ENCODE data around the gene CENPV.

GRCh38 chr17:16364625-16365024 lies 11.4 kb upstream of the CENPV start:
- TF ChIP-seq POLR2A (IDR thresholded peaks at IDR 0.05) (no peak), CTCF (IDR thresholded peaks at IDR 0.05 in 8 of 11, conservative IDR thresholded peaks at IDR 0.05 in 3 of 11) (no peak)
